HepG2 (cell line): ENCODE measurements around the gene MAPK6. TPM values are rescaled to one million over a fixed set of nuclear protein-coding genes. Genes with fewer than 3 reads are reported as not detected.

ENCODE experiments used
- ATF3 ChIP-seq: sonication (generic); formaldehyde crosslinking; IDR thresholded peaks from 2 replicates; pipeline ENCODE4 v1.4.0; 2020; ENCODE audit warnings: missing genetic modification reagents
- BRCA1 ChIP-seq: sonication (generic); formaldehyde crosslinking; IDR thresholded peaks from 2 replicates; pipeline ENCODE4 v1.4.0; 2020; ENCODE audit warnings: missing genetic modification reagents
- ELK4 ChIP-seq: sonication (generic); formaldehyde crosslinking; IDR thresholded peaks from 2 replicates; pipeline ENCODE4 v1.9.0; 2021; ENCODE audit warnings: missing genetic modification reagents, borderline replicate concordance
- HNF1B ChIP-seq: sonication (generic); formaldehyde crosslinking; IDR thresholded peaks from 2 replicates; pipeline ENCODE4 v1.5.1; 2020; ENCODE audit warnings: mild to moderate bottlenecking, moderate library complexity, missing genetic modification reagents
- HNRNPH1 ChIP-seq: fragments of 200-400 bp; formaldehyde crosslinking; optimal IDR thresholded peaks from 2 replicates; pipeline ENCODE3; 2017; ENCODE audit warnings: mild to moderate bottlenecking, low read depth, low read length
- MAFF ChIP-seq: IDR thresholded peaks from 2 replicates; pipeline ENCODE4 v1.6.1; 2011; ENCODE audit warnings: low read depth, low read length, improper control_type of control experiment
- PHF21A ChIP-seq: sonication (generic); formaldehyde crosslinking; IDR thresholded peaks from 2 replicates; pipeline ENCODE4 v1.5.0; 2020; ENCODE audit warnings: mild to moderate bottlenecking, missing genetic modification reagents
- RARA ChIP-seq: IDR thresholded peaks from 2 replicates; pipeline ENCODE4 v1.6.1; 2016; ENCODE audit warnings: missing genetic modification reagents, missing compliant biosample characterization
- TAF1 ChIP-seq: sonication (generic); formaldehyde crosslinking; IDR thresholded peaks from 2 replicates; pipeline ENCODE4 v1.4.0; 2020; ENCODE audit warnings: missing genetic modification reagents
- TFAP4 ChIP-seq: sonication (generic); IDR thresholded peaks from 2 replicates; pipeline ENCODE4 v1.6.1; 2016; ENCODE audit warnings: low read depth, borderline replicate concordance
- TIGD3 ChIP-seq: sonication (generic); formaldehyde crosslinking; IDR thresholded peaks from 2 replicates; pipeline ENCODE4 v1.5.1; 2020; ENCODE audit warnings: mild to moderate bottlenecking, missing genetic modification reagents, borderline replicate concordance
- ZNF33A ChIP-seq: sonication (generic); formaldehyde crosslinking; IDR thresholded peaks from 2 replicates; pipeline ENCODE4 v1.5.1; 2020; ENCODE audit warnings: missing genetic modification reagents, mild to moderate bottlenecking, moderate library complexity, borderline replicate concordance
- ZNF407 ChIP-seq: sonication (generic); formaldehyde crosslinking; IDR thresholded peaks from one replicate; pipeline ENCODE4 v1.5.1; 2020; ENCODE audit warnings: mild to moderate bottlenecking, missing genetic modification reagents; ENCODE audit errors: not compliant biosample characterization
- ZNF605 ChIP-seq: sonication (generic); formaldehyde crosslinking; IDR thresholded peaks from 2 replicates; pipeline ENCODE4 v1.8.0; 2022; ENCODE audit warnings: mild to moderate bottlenecking, missing genetic modification reagents
- ZNF619 ChIP-seq: sonication (generic); formaldehyde crosslinking; IDR thresholded peaks from 2 replicates; pipeline ENCODE4 v1.4.0; 2020; ENCODE audit warnings: mild to moderate bottlenecking, missing genetic modification reagents
- ZNF644 ChIP-seq: IDR thresholded peaks from 2 replicates; pipeline ENCODE4 v1.6.1; 2016; ENCODE audit warnings: low read depth
- polyA plus RNA-seq, 8 experiments: library from polyadenylated mRNA; depleted of rRNA in 3 of 8; stranded (reverse) in 7 of 8; unstranded in 1 of 8; fragments of >200 nt; fragmentation: Illumina TruSeq in 4 of 8; extraction: Trizol in 4 of 8; gene quantifications; 2 replicates each; pipeline versions ENCODE4 v1.2.1 to v1.2.3, GENCODE V29; 2011 to 2016; ENCODE audit warnings: low read depth in 4 of 8, missing spikeins in 1 of 8, mixed read lengths in 1 of 8; ENCODE audit not compliant: insufficient read depth in 1 of 8
- total RNA-seq, 5 experiments: library from RNA; depleted of rRNA; stranded (reverse); fragments of >200 nt; fragmentation: Illumina TruSeq; extraction: Trizol; gene quantifications; 2 replicates each; pipeline ENCODE4 v1.2.3, GENCODE V29; 2016; ENCODE audit warnings: low read depth in 1 of 5

The MAPK6 gene
- total and polyA plus RNA-seq, 2 of the 13 experiments (the other 11 are each of a cell fraction or from before 2014, with no cell fraction given), result 89.5 to 99.7 TPM

- TF ChIP-seq TIGD3 (CRISPR knock-in tag) (no peak), ZNF644 (CRISPR knock-in tag) (no peak), BRCA1 (CRISPR knock-in tag) (no peak), HNRNPH1 (no peak), ZNF33A (CRISPR knock-in tag) (no peak), TFAP4 (no peak), ELK4 (CRISPR knock-in tag) (no peak), TAF1 (CRISPR knock-in tag) (no peak), ZNF407 (CRISPR knock-in tag) (peak; percentile 73), PHF21A (peak; percentile 71; the same call in 1 of the 2 replicates), ATF3 (CRISPR knock-in tag) (no peak), MAFF (no peak), RARA (CRISPR knock-in tag) (peak; percentile 89), HNF1B (no peak), ZNF605 (CRISPR knock-in tag) (no peak; the same call in 1 of the 2 replicates), ZNF619 (CRISPR knock-in tag) (no peak; the same call in 1 of the 2 replicates)
Measured at GRCh38 chr15:52078197-52078875, 59.3 kb downstream of the MAPK6 start (continued).
